HepG2 (cell line): ENCODE data around the gene OR2H1.

Source experiments
- CBFB ChIP-seq: sonication (generic); formaldehyde crosslinking; IDR thresholded peaks from 2 replicates; pipeline ENCODE4 v1.4.0; 2020; ENCODE audit warnings: missing genetic modification reagents
- CTCF ChIP-seq: sonication (generic); formaldehyde crosslinking; IDR thresholded peaks from 2 replicates; pipeline ENCODE4 v1.5.0; 2020; ENCODE audit warnings: mild to moderate bottlenecking, missing genetic modification reagents, moderate library complexity
- EP300 ChIP-seq, 3 experiments: sonication (generic) in 1 of 3; formaldehyde crosslinking in 1 of 3; IDR thresholded peaks; 2 replicates each; pipeline versions ENCODE4 v1.5.1 to v1.6.1; 2011 to 2020; ENCODE audit warnings: low read depth in 2 of 3, low read length in 2 of 3, borderline replicate concordance in 1 of 3, improper control_type of control experiment in 1 of 3, mild to moderate bottlenecking in 1 of 3, missing genetic modification reagents in 1 of 3, moderate library complexity in 1 of 3
- KDM1A ChIP-seq: IDR thresholded peaks from 2 replicates; pipeline ENCODE4 v1.6.1; 2016; ENCODE audit warnings: missing compliant biosample characterization
- MXD4 ChIP-seq: IDR thresholded peaks from 2 replicates; pipeline ENCODE4 v1.6.1; 2016; ENCODE audit warnings: mild to moderate bottlenecking, missing biosample characterization, missing genetic modification reagents
- POLR2A ChIP-seq, 2 experiments: IDR thresholded peaks; 2 replicates each; pipeline ENCODE4 v1.6.1; 2011; ENCODE audit warnings: low read depth in 2 of 2, low read length in 2 of 2, mild to moderate bottlenecking in 1 of 2, moderate library complexity in 1 of 2; ENCODE audit not compliant: insufficient read depth in 1 of 2
- POLR2AphosphoS2 ChIP-seq: IDR thresholded peaks from 2 replicates; pipeline ENCODE4 v1.6.1; 2011; ENCODE audit warnings: low read depth, low read length, improper control_type of control experiment
- PREB ChIP-seq: sonication (generic); formaldehyde crosslinking; IDR thresholded peaks from 2 replicates; pipeline ENCODE4 v1.4.0; 2020; ENCODE audit warnings: missing genetic modification reagents
- RBM22 ChIP-seq: fragments of 200-400 bp; formaldehyde crosslinking; optimal IDR thresholded peaks from 2 replicates; pipeline ENCODE3; 2017; ENCODE audit warnings: mild to moderate bottlenecking, low read length, moderate library complexity
- RNF219 ChIP-seq: sonication (generic); formaldehyde crosslinking; IDR thresholded peaks from 2 replicates; pipeline ENCODE4 v1.5.0; 2020; ENCODE audit warnings: mild to moderate bottlenecking, missing genetic modification reagents
- SRF ChIP-seq: IDR thresholded peaks from 2 replicates; pipeline ENCODE4 v1.6.1; 2011; ENCODE audit warnings: mild to moderate bottlenecking, low read depth, low read length, moderate library complexity
- TAF1 ChIP-seq: sonication (generic); formaldehyde crosslinking; IDR thresholded peaks from 2 replicates; pipeline ENCODE4 v1.4.0; 2020; ENCODE audit warnings: missing genetic modification reagents
- ZFP41 ChIP-seq: sonication (generic); formaldehyde crosslinking; IDR thresholded peaks from 2 replicates; pipeline ENCODE4 v1.4.0; 2020; ENCODE audit warnings: mild to moderate bottlenecking, missing genetic modification reagents, borderline replicate concordance
- ZNF260 ChIP-seq: sonication (generic); formaldehyde crosslinking; IDR thresholded peaks from 2 replicates; pipeline ENCODE4 v1.4.0; 2020; ENCODE audit warnings: missing genetic modification reagents, low read depth, mild to moderate bottlenecking, borderline replicate concordance

- TF ChIP-seq POLR2AphosphoS2 (no peak), KDM1A (no peak), TAF1 (CRISPR knock-in tag) (no peak), EP300 (IDR thresholded peaks at IDR 0.05; ENCODE audit: low read depth in 2 of 2, low read length in 2 of 2) (no peak), EP300 (CRISPR knock-in tag; IDR thresholded peaks at IDR 0.05; ENCODE audit: borderline replicate concordance) (no peak), POLR2A (IDR thresholded peaks at IDR 0.05; ENCODE audit: insufficient read depth in 1 of 2, low read depth in 2 of 2, low read length in 2 of 2) (no peak), SRF (no peak), RBM22 (no peak), CTCF (CRISPR knock-in tag) (no peak), ZFP41 (CRISPR knock-in tag) (no peak), ZNF260 (CRISPR knock-in tag) (no peak), RNF219 (CRISPR knock-in tag) (no peak), CBFB (CRISPR knock-in tag) (no peak), MXD4 (CRISPR knock-in tag) (no peak), PREB (no peak)
Measured at GRCh38 chr6:29425075-29425474, 31.9 kb upstream of the OR2H1 start.
